HG03432 (cell line): ENCODE results near the gene SARS2.
"Not testable (repeated sequence)": the region's sequence is repeated elsewhere in the genome, so short reads cannot be mapped to it uniquely, and the experiment has no call there.

Source experiments
- ATAC-seq: cut with Tn5 transposase; IDR thresholded peaks from one replicate; pipeline ENCODE4 v1.9.1; 2021; ENCODE audit warnings: mild to moderate bottlenecking, moderate library complexity; ENCODE audit not compliant: unreplicated experiment

SARS2 gene

GRCh38 chr19:38949580-38950367 lies 19.2 kb upstream of the SARS2 start:
- ATAC-seq: no peak

- no peak for ATAC-seq
Observed at GRCh38 chr19:38946229-38947010, 15.9 kb upstream of the SARS2 start.

GRCh38 chr19:38945562-38946228 lies 15.1 kb upstream of the SARS2 start:
- no peak for ATAC-seq

GRCh38 chr19:38944981-38945506 lies 14.5 kb upstream of the SARS2 start:
- ATAC-seq: no peak

- ATAC-seq: no peak
Observed at GRCh38 chr19:38942471-38943181, 12.1 kb upstream of the SARS2 start.

GRCh38 chr19:38941979-38942378 lies 11.4 kb upstream of the SARS2 start:
- ATAC-seq: no peak

- ATAC-seq: not testable (repeated sequence)
Observed at GRCh38 chr19:38941466-38941865, 10.9 kb upstream of the SARS2 start.

GRCh38 chr19:38939957-38940356 lies 9.4 kb upstream of the SARS2 start:
- no peak for ATAC-seq

- ATAC-seq: no peak
Observed at GRCh38 chr19:38933544-38933943, 3.0 kb upstream of the SARS2 start.

GRCh38 chr19:38932425-38933179 lies 2.0 kb upstream of the SARS2 start:
- ATAC-seq: no peak

GRCh38 chr19:38931521-38931793 lies 894 bp upstream of the SARS2 start:
- no peak for ATAC-seq

- ATAC-seq: peak; percentile 88
Observed at GRCh38 chr19:38930776-38931520, 385 bp upstream of the SARS2 start, which contains the start of gene MRPS12. TSS of gene MRPS12 (plus strand) at chr19:38930944. CDS start at chr19:38931295, 351 bp downstream.

- ATAC-seq: no peak
Observed at GRCh38 chr19:38928391-38929001, 2.1 kb downstream of the SARS2 start.

GRCh38 chr19:38924388-38924787 lies 6.2 kb downstream of the SARS2 start:
- ATAC-seq: no peak

GRCh38 chr19:38922482-38922881 lies 8.1 kb downstream of the SARS2 start:
- no peak for ATAC-seq

GRCh38 chr19:38921420-38922274 lies 8.9 kb downstream of the SARS2 start:
- ATAC-seq: no peak

- ATAC-seq: no peak
Observed at GRCh38 chr19:38920602-38921419, 9.8 kb downstream of the SARS2 start.
